ENCODE measurements around the gene GLB1L.
"Not testable (repeated sequence)": the region's sequence is repeated elsewhere in the genome, so short reads cannot be mapped to it uniquely, and the experiment has no call there.

GLB1L gene

GRCh38 chr2:219205165-219205538 lies 40.1 kb downstream of the GLB1L start:
- no peak for ATAC-seq

- no peak for ATAC-seq
Observed at GRCh38 chr2:219204425-219205164, 40.6 kb downstream of the GLB1L start.

DNA sequence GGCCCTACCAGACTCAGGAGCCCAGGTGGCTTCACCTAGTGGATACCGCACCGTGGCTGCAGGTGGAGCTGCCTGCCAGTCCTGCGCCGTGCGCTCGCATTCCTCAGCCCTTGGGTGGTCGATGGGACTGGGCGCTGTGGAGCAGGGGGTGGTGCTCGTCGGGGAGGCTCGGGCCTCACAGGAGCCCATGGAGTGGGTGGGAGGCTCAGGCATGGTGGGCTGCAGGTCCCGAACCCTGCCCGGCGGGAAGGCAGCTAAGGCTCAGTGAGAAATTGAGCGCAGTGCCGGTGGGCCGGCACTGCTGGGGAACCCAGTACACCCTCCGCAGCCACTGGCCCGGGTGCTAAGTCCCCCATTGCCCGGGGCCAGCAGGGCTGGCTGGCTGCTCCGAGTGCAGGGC lies 43.9 kb downstream of the GLB1L start:
- ATAC-seq: not testable (repeated sequence)

DNA sequence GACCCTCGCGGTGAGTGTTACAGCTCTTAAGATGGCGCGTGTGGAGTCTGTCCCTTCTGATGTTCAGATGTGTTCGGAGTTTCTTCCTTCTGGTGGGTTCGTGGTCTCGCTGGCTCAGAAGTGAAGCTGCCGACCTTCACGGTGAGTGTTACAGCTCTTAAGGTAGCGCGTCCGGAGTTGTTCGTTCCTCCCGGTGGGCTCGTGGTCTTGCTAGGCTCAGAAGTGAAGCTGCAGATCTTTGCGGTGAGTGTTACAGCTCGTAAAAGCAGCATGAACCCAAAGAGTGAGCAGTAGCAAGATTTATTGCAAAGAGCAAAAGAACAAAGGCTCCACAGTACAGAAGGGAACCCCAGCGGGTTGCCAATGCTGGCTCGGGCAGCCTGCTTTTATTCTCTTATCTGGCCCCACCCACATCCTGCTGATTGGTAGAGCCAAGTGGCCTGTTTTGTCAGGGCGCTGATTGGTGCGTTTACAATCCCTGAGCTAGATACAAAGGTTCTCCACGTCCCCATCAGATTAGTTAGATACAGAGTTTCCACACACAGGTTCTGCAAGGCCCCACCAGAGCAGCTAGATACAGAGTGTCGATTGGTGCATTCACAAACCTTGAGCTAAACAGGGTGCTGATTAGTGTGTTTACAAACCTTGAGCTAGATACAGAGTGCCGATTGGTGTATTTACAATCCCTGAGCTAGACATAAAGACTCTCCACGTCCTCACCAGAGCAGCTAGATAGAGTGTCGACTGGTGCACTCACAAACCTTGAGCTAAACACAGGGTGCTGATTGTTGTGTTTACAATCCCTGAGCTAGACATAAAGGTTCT lies 44.5 kb downstream of the GLB1L start:
- ATAC-seq: not testable (repeated sequence)

GRCh38 chr2:219199470-219200211 lies 45.6 kb downstream of the GLB1L start:
- no peak for ATAC-seq

DNA sequence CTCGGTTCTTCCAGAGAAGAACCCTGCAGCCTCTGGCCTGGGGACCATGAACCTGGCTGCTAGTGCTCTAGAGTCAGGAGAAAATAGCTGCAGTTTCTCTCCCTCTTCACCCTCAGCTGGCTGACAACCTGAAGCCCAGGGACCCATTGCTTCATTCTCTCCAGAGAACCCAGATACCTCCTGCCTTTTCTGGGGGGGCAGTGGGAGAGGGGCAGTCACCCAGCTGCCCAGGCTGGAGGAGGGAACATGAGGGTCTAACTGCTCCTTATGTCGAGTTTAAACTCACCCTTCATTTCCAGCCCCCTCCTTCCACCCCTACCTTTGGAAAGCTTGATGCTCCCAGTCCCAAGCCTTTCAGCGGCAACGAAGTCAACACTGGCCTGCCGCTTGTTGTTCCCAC lies 46.3 kb downstream of the GLB1L start:
- no peak for ATAC-seq

GRCh38 chr2:219197388-219197787 lies 47.9 kb downstream of the GLB1L start:
- ATAC-seq: no peak

DNA sequence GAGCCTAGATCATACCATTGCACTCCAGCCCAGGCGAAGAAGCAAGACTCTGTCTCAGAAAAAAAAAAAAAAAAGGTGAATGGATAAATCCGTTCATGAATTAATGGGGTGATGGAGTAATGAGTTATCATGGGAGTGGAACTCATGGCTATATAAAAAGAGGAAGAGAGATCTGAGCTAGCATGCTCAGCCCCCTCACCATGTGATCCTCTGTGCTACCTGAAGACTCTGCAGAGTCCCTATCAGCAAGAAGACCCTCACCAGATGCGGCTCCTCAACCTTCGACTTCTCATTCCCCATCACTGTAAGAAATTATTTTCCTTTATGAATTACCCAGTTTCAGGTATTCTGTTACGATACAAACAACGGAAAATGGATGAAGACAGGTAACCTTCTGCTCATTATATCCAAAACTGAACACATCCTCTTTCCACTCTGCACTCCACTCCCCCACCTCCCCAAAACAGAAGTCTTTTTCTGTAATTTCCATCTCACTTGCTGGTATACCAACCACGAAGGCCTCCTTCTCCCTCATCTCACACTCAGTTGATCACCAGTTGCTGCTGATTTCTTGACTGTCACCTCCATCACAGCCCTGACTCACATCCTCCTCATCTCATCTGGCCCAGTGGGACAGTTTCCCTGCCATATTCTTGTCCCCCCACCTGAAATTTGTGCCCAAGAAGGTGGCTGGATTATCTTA lies 58.3 kb downstream of the GLB1L start:
- ATAC-seq: peak in 1 of 2 donors; percentile 63

Data from activated CD4-positive, CD25-positive, alpha-beta regulatory T cell treated with anti-CD3 and anti-CD28 coated beads, Interleukin-2, amount 50 U/mL, for 24 hours (primary cell).